Measurements from ENCODE around the gene BICRAL. TPM values are rescaled to one million over a fixed set of nuclear protein-coding genes. Genes with fewer than 3 reads are reported as not detected.
A peak's percentile ranks its signal among the peaks of the same experiment; 100 is the strongest.

BICRAL gene
- total and polyA plus RNA-seq, 9 of the 15 experiments (the other 6 are each of a cell fraction or from before 2014, with no cell fraction given) = 1.2 to 11.9 (median 5.6) TPM

- no peak for TF ChIP-seq STAT6 (CRISPR knock-in tag; IDR thresholded peaks at IDR 0.05)
- TF ChIP-seq MLLT1 (IDR thresholded peaks at IDR 0.05) = peak; percentile 78 to 89; a peak in 3 of 4 replicates
- TF ChIP-seq ZNF384 (IDR thresholded peaks at IDR 0.05; ENCODE audit: low read depth, low read length) = no peak
- no peak for TF ChIP-seq ASH1L (IDR thresholded peaks at IDR 0.05; ENCODE audit: borderline replicate concordance, low read depth, partially characterized antibody)
- no peak for TF ChIP-seq NR2C2 (CRISPR knock-in tag; IDR thresholded peaks at IDR 0.05)
- TF ChIP-seq NR2C2 (tag; IDR thresholded peaks at IDR 0.05) = no peak; the same call in 1 of the 2 replicates
- no peak for TF ChIP-seq MAFK (IDR thresholded peaks at IDR 0.05; ENCODE audit: low read length)
- TF ChIP-seq STAT5A (IDR thresholded peaks at IDR 0.05; ENCODE audit: borderline replicate concordance, low read length) = peak; percentile 16; the same call in 1 of the 2 replicates
- no peak for TF ChIP-seq ZNF589 (CRISPR knock-in tag; IDR thresholded peaks at IDR 0.05; ENCODE audit: low read depth)
- peak; percentile 85 for TF ChIP-seq POLR2H (tag; IDR thresholded peaks at IDR 0.05; ENCODE audit: low read depth)
- TF ChIP-seq KHSRP (IDR thresholded peaks at IDR 0.05) = no peak
- peak; percentile 93 for TF ChIP-seq FOSL1 (tag; conservative IDR thresholded peaks at IDR 0.05)
- no peak for TF ChIP-seq ZNF274 (IDR thresholded peaks at IDR 0.05; ENCODE audit: borderline replicate concordance, low read depth, low read length)
- TF ChIP-seq POLR3A (IDR thresholded peaks at IDR 0.05; ENCODE audit: borderline replicate concordance, extremely low read depth, insufficient read depth, insufficient read length) = no peak
Measured at GRCh38 chr6:42782689-42783176, 881 bp downstream of the BICRAL start (continued).

Measured in K562 (cell line).